Upper lobe of right lung (tissue), 1 donor: ENCODE measurements around the gene FBRSL1. TPM values are rescaled to one million over a fixed set of nuclear protein-coding genes. Genes with fewer than 3 reads are reported as not detected.

Experiments used
- ATAC-seq: fragments of 200-7000 bp; cut with Tn5 transposase; one replicate; pipeline ENCODE4 v1.9.1; 2020; ENCODE audit warnings: mild to moderate bottlenecking, moderate library complexity
- DNase-seq: peaks from one replicate; pipeline ENCODE4 v3.0.0-alpha.2; 2020
- H3K27ac ChIP-seq: fragments of 200-600 bp; one replicate; pipeline ENCODE4 v1.8.0; 2022
- H3K27me3 ChIP-seq: fragments of 200-600 bp; one replicate; pipeline ENCODE4 v1.8.0; 2022; ENCODE audit warnings: mild to moderate bottlenecking
- H3K36me3 ChIP-seq: fragments of 200-600 bp; one replicate; pipeline ENCODE4 v1.8.0; 2022
- H3K4me1 ChIP-seq: fragments of 200-600 bp; one replicate; pipeline ENCODE4 v1.8.0; 2022
- H3K4me3 ChIP-seq: fragments of 200-600 bp; one replicate; pipeline ENCODE4 v1.8.0; 2022; ENCODE audit warnings: mild to moderate bottlenecking
- H3K9me3 ChIP-seq: fragments of 200-600 bp; one replicate; pipeline ENCODE4 v1.8.0; 2022
- intact Hi-C: fragments of 100-400 bp; cut with DNase I; formaldehyde crosslinking; loops from one replicate; pipeline ENCODE4 v1.11.0; 2022
- total RNA-seq: library from RNA; stranded (reverse); fragmentation: NEBNext Ultra II Directional; extraction: Animal tissue kit (Norgen Biotek cat#: 25700); gene quantifications from one replicate; pipeline ENCODE4 v1.2.1, GENCODE V29; 2021
- TF ChIP-seq, protein P1 (sequence below): fragments of 200-600 bp; IDR thresholded peaks from one replicate; pipeline ENCODE4 v1.8.0; 2022; ENCODE audit warnings: antibody characterized with exemption
- donor health status: DM: no; HTN: yes; CAD: no; lungs with severe emphysema.

The FBRSL1 gene
- total RNA-seq, 1 donor from 2014 or later = 49.5 TPM

- Histone ChIP-seq H3K4me3 (no peak overlapping the region), H3K27ac (no peak overlapping the region), H3K9me3 (no peaks in the 10 kb centered on the region), H3K27me3 (no peaks in the 10 kb centered on the region), H3K36me3 (no peaks in the 10 kb centered on the region), H3K4me1 (no peaks in the 10 kb centered on the region)
- intact Hi-C loops = no loop called here
- TF ChIP-seq, protein P1, sequence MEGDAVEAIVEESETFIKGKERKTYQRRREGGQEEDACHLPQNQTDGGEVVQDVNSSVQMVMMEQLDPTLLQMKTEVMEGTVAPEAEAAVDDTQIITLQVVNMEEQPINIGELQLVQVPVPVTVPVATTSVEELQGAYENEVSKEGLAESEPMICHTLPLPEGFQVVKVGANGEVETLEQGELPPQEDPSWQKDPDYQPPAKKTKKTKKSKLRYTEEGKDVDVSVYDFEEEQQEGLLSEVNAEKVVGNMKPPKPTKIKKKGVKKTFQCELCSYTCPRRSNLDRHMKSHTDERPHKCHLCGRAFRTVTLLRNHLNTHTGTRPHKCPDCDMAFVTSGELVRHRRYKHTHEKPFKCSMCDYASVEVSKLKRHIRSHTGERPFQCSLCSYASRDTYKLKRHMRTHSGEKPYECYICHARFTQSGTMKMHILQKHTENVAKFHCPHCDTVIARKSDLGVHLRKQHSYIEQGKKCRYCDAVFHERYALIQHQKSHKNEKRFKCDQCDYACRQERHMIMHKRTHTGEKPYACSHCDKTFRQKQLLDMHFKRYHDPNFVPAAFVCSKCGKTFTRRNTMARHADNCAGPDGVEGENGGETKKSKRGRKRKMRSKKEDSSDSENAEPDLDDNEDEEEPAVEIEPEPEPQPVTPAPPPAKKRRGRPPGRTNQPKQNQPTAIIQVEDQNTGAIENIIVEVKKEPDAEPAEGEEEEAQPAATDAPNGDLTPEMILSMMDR = no peak
- ATAC-seq = no peak
- no peak for DNase-seq
Measured at GRCh38 chr12:132525011-132525832, 35.3 kb downstream of the FBRSL1 start.

GRCh38 chr12:132525833-132526455 lies 36.0 kb downstream of the FBRSL1 start:
- no peaks in the 10 kb centered on the region for H3K36me3 ChIP-seq

GRCh38 chr12:132527186-132527882 lies 37.4 kb downstream of the FBRSL1 start:
- DNase-seq = no peak
- no peak overlapping the region for H3K27ac ChIP-seq
- no peaks in the 10 kb centered on the region for H3K9me3 ChIP-seq
- no peaks in the 10 kb centered on the region for H3K27me3 ChIP-seq
- no peaks in the 10 kb centered on the region for H3K4me1 ChIP-seq
- ATAC-seq = no peak
- TF ChIP-seq, protein P1 = no peak
- H3K36me3 ChIP-seq = no peaks in the 10 kb centered on the region
- intact Hi-C loops = no loop called here
- H3K4me3 ChIP-seq = no peak overlapping the region

More at GRCh38 chr12:132525833-132526455, 36.0 kb downstream of the FBRSL1 start:
- intact Hi-C loops = no loop called here
- TF ChIP-seq, protein P1 = no peak
- Histone ChIP-seq H3K4me1 (no peaks in the 10 kb centered on the region), H3K9me3 (no peaks in the 10 kb centered on the region), H3K27ac (no peak overlapping the region), H3K27me3 (no peaks in the 10 kb centered on the region), H3K4me3 (no peak overlapping the region)
- ATAC-seq (no peak), DNase-seq (no peak)

DNA sequence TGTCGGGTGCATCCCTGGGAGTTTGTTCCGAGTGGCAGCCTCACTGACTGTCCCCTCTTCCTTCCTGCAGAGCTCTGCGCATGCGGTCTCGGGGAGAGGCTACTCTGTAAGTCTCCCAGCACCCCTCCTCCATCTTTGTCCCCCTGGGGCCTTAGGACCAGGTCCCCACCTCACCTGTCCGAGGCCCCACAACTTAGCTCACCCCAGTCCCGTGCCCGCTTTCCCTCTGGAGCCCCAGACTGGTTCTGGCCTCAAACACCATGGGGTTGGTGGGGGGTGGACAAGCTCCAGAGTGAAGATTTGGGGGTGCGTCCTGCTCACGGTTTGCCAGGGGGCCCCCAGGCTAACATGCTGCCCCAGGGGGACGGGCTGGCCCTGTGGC lies 37.9 kb downstream of the FBRSL1 start:
- TF ChIP-seq, protein P1 = no peak
- Histone ChIP-seq H3K27me3 (no peaks in the 10 kb centered on the region), H3K27ac (no peak overlapping the region), H3K4me1 (no peaks in the 10 kb centered on the region), H3K36me3 (no peaks in the 10 kb centered on the region), H3K4me3 (no peak overlapping the region), H3K9me3 (no peaks in the 10 kb centered on the region)
- DNase-seq = no peak
- intact Hi-C loops = no loop called here
- no peak for ATAC-seq

DNA sequence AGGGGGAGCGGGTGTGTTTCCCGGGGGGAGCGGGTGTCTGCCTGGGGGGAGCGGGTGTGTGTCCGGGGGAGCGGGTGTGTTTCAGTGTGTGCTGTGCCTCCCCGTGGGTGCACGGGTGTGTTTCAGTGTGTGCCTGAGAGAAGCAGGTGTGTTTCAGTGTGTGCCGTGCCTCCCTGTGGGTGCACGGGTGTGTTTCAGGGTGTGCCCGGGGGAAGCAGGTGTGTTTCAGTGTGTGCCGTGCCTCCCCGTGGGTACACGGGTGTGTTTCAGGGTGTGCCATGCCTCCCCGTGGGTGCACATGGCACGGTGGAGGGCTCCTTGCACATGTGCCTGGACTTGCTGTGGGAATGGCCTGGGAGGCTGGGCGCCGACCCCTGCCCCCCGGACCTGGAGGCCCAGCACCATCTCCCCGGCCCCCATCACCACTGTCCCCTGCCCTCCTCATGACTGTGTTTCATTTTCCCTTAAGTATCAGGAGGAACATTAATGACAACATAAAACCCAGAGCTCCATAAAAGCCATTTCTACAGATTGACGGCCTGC lies 38.7 kb downstream of the FBRSL1 start:
- Histone ChIP-seq H3K36me3 (no peaks in the 10 kb centered on the region), H3K27ac (no peak overlapping the region), H3K4me3 (no peak overlapping the region), H3K4me1 (no peaks in the 10 kb centered on the region), H3K9me3 (no peaks in the 10 kb centered on the region), H3K27me3 (no peaks in the 10 kb centered on the region)
- intact Hi-C loops = no loop called here
- DNase-seq (no peak), ATAC-seq (no peak)
- TF ChIP-seq, protein P1 = no peak
